ENCODE data around the gene CAMKMT. TPM values are rescaled to one million over a fixed set of nuclear protein-coding genes. Genes with fewer than 3 reads are reported as not detected.
"Not testable (repeated sequence)": the region's sequence is repeated elsewhere in the genome, so short reads cannot be mapped to it uniquely, and the experiment has no call there.

CAMKMT gene
- total RNA-seq, 2 donors from 2014 or later = 6.6 to 7.1 TPM

GRCh38 chr2:44569491-44569890 lies 207.7 kb downstream of the CAMKMT start:
- ATAC-seq (no peak), DNase-seq (no peak)
- intact Hi-C loops (cut with DNase I) = no loop called here

- intact Hi-C loops (cut with DNase I) = no loop called here
- DNase-seq = no peak
- ATAC-seq = no peak
These were observed 208.5 kb downstream of the CAMKMT start for GRCh38 chr2:44570271-44570670.

- intact Hi-C loops (cut with DNase I) = no loop called here
- ATAC-seq = no peak
- DNase-seq = no peak
These were observed 209.0 kb downstream of the CAMKMT start for GRCh38 chr2:44570777-44571176.

GRCh38 chr2:44572196-44572900 lies 210.6 kb downstream of the CAMKMT start:
- intact Hi-C loops (cut with DNase I) = no loop called here
- DNase-seq = no peak
- ATAC-seq = no peak

GRCh38 chr2:44573996-44574395 lies 212.2 kb downstream of the CAMKMT start:
- intact Hi-C loops (cut with DNase I) = no loop called here
- ATAC-seq (no peak), DNase-seq (no peak)

GRCh38 chr2:44578471-44579093 lies 216.8 kb downstream of the CAMKMT start:
- ATAC-seq (peak in 1 of 2 donors; percentile 93), DNase-seq (no peak)
- intact Hi-C loops (cut with DNase I) = no loop called here

- peak in 1 of 2 donors; percentile 42 for ATAC-seq
- DNase-seq = no peak
- intact Hi-C loops (cut with DNase I) = no loop called here
These were observed 217.5 kb downstream of the CAMKMT start for GRCh38 chr2:44579115-44579836.

GRCh38 chr2:44579837-44580230 lies 218.1 kb downstream of the CAMKMT start:
- ATAC-seq = no peak
- DNase-seq = no peak
- intact Hi-C loops (cut with DNase I) = no loop called here

- DNase-seq (no peak), ATAC-seq (no peak)
- intact Hi-C loops (cut with DNase I) = no loop called here
These were observed 219.2 kb downstream of the CAMKMT start for GRCh38 chr2:44580875-44581515.

- ATAC-seq = no peak
- intact Hi-C loops (cut with DNase I) = no loop called here
- no peak for DNase-seq
These were observed 220.7 kb downstream of the CAMKMT start for GRCh38 chr2:44582363-44583008.

GRCh38 chr2:44595615-44596014 lies 233.9 kb downstream of the CAMKMT start:
- ATAC-seq; intact Hi-C loops (cut with DNase I); DNase-seq: not testable (repeated sequence)

GRCh38 chr2:44596537-44597320 lies 235.0 kb downstream of the CAMKMT start:
- DNase-seq = no peak
- ATAC-seq = no peak
- intact Hi-C loops (cut with DNase I) = no loop called here

GRCh38 chr2:44598330-44599119 lies 236.8 kb downstream of the CAMKMT start:
- intact Hi-C loops (cut with DNase I) = no loop called here
- peak in 1 of 2 donors; percentile 47 for ATAC-seq
- DNase-seq = no peak

- intact Hi-C loops (cut with DNase I) = no loop called here
- ATAC-seq (no peak), DNase-seq (no peak)
These were observed 237.4 kb downstream of the CAMKMT start for GRCh38 chr2:44599130-44599529.

- DNase-seq = no peak
- no peak for ATAC-seq
- intact Hi-C loops (cut with DNase I) = no loop called here
These were observed 240.7 kb downstream of the CAMKMT start for GRCh38 chr2:44602446-44602845.

GRCh38 chr2:44605511-44605910 lies 243.8 kb downstream of the CAMKMT start:
- DNase-seq (no peak), ATAC-seq (no peak)
- intact Hi-C loops (cut with DNase I) = no loop called here

- intact Hi-C loops (cut with DNase I) = no loop called here
- ATAC-seq = no peak
- DNase-seq = no peak
These were observed 250.5 kb downstream of the CAMKMT start for GRCh38 chr2:44612276-44612675.

GRCh38 chr2:44614940-44615339 lies 253.2 kb downstream of the CAMKMT start:
- DNase-seq (no peak), ATAC-seq (no peak)
- intact Hi-C loops (cut with DNase I) = no loop called here

Data from left cardiac atrium (tissue), 4 donors.